Left ventricle myocardium superior (tissue), 1 donor: ENCODE results near the gene HERC3. TPM values are rescaled to one million over a fixed set of nuclear protein-coding genes. Genes with fewer than 3 reads are reported as not detected.

Source experiments
- ATAC-seq: fragments of 200-7000 bp; cut with Tn5 transposase; one replicate; pipeline ENCODE4 v1.9.1; 2020; ENCODE audit warnings: mild to moderate bottlenecking, moderate library complexity
- DNase-seq: peaks from one replicate; pipeline ENCODE4 v3.0.0-alpha.2; 2020
- intact Hi-C: fragments of 100-400 bp; cut with micrococcal nuclease; formaldehyde crosslinking; loops from one replicate; pipeline ENCODE4 v1.11.0; 2022
- long read RNA-seq: library from polyadenylated mRNA; unstranded; transcript quantifications from one replicate; pipeline ENCODE4 v2.0.0, GENCODE V29; 2021
- total RNA-seq: library from RNA; stranded (reverse); fragmentation: NEBNext Ultra II Directional; extraction: Animal tissue kit (Norgen Biotek cat#: 25700); gene quantifications from one replicate; pipeline ENCODE4 v1.2.1, GENCODE V29; 2021
- donor health status: DM: no; HTN: yes; CAD: no; lungs with severe emphysema.

HERC3 gene
- total RNA-seq = 61.9 TPM
- long read RNA-seq, full-length matches to known transcripts = 2 of 19 reads
- long read RNA-seq, partial matches to known transcripts = 9 of 19 reads
- long read RNA-seq, other reads (novel, unspliced or antisense) = 8 of 19 reads

DNA sequence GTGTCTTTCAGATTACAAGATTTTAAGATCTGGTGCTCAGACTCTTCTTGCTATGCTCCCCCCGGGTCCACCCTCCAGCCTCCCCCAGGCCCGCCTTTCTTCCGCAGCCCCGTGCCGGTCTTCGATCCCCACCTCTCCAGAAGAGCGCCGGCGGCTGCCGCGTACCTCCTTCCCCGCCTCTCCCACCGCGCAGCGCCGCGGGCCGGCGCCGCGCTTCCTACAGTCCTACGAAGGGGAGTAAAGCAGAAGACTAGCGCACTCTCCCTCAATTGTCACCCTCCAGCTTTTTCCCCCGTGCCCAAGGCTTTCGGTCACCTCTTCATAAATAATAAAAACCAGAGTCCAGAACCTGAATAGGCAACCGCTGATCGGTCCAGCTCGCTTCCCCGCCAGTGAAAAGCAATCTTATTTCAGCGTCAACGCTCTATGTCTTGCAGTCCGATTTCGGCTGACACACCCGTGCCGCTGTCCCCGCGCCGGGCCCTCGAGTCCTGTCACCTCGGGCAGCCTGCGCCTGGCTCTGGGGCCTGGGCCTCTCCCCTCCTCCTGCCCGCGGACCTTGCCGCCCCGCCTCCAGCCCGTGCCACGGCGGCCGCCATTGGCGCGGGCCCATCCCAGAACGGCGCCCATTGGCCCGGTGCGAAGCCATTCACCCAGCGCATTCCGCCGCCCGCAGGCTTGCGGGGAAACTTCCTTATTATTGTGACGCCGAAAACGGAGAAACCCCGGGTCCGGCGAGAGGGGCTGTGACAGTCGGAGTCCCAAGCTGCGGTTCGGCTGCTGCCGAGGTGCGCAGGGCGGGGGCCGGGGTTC lies at the start of gene HERC3:
TSS of gene HERC3 (plus strand) at position 694 of the 813 bp plus-strand sequence. CDS start 13,344 bp downstream, outside the sequence.
- DNase-seq (peak; percentile 96), ATAC-seq (peak; percentile 98)
- intact Hi-C loops = loop anchor here (10.0 kb wide), 1 partner anchor 63 kb away; no protein-coding TSS in a partner anchor

DNA sequence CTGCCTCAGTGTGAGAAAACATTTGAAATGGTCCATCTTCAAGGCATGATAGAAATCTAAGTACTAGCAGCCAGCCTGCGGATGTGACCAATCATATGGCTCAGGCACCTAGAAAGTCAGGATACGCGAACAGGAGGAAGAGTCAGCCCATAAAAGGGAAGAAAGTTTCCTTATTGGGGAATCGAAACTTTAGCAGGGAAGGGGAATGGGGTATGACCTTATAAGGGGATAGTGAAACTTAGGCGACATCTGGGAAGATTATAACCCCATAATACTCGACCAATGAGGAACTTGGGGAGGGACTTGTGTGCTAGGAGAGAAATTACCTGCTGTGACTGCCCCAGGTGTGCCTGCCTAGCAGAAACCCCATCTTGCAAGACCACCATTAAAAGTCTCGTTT lies 42.5 kb upstream of the HERC3 start:
- ATAC-seq = no peak
- intact Hi-C loops = no loop called here
- DNase-seq = no peak

DNA sequence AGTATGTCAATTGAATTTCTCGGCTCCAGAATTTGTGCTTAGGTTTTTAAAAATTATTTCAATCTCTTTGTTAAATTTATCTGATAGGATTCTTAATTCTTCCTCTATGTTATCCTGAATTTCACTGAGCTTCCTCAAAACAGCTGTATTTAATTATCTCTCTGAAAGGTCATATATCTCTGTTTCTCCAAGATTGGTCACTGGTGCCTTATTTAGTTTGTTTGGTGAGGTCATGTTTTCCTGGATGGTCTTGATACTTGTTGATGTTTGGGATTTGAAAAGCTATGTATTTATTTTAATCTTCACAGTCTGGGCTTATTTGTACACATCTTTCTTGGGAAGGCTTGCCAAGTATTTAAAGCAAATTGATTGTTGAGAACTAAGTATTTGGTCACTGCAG lies 24.7 kb upstream of the HERC3 start:
- DNase-seq (no peak), ATAC-seq (no peak)
- intact Hi-C loops = no loop called here

DNA sequence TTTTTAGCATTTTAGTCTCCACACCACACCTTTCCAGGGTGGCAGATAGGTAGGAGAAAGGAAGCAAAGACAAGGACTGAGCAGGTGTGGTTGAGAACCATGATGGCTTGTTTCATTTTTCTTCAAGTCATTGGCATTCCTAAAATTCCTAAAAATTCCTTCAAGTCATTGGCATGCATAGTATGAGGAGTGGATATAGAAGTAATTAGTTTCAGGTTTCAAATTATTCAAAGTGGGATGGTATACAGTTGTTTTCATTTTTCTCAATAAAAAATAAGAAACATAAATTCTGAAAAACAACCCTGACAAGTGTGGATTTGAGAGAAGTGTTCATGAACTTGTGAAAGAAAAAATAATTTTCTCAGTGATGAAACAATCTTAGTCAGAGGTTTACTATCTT lies 22.3 kb upstream of the HERC3 start:
- ATAC-seq (no peak), DNase-seq (no peak)
- intact Hi-C loops = no loop called here

DNA sequence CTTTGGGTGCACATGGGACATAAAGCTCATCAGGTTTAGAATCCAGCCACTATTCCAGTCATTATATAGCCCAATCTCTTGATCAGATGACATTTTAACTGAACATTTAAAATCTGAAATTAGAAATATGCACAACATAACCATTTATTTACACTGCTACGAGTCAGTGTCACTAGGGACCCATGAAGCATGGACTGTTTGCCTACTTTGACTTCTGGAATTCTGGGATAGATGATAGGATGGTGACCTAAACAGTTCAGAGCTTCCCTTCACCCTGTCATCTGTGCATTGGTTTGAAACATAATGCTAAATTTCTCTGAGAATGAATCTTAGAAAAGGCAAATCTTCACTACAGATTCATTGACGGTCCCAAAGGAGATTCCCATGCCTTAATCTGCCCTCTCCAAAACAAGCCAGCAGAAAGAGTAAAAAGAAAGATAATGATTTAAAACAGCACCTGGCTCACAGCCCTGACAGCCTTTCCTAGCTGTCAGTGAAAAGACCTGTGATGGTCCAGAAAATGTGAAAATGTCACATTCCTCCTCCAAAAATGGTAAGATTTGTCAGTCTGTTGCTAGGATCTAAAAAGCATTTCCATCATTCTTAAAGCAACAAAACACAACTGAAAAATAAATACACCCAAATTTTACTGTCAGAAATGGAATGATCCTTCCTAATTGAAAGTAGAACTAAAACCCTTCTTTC lies 18.9 kb upstream of the HERC3 start:
- intact Hi-C loops = no loop called here
- ATAC-seq (no peak), DNase-seq (no peak)

DNA sequence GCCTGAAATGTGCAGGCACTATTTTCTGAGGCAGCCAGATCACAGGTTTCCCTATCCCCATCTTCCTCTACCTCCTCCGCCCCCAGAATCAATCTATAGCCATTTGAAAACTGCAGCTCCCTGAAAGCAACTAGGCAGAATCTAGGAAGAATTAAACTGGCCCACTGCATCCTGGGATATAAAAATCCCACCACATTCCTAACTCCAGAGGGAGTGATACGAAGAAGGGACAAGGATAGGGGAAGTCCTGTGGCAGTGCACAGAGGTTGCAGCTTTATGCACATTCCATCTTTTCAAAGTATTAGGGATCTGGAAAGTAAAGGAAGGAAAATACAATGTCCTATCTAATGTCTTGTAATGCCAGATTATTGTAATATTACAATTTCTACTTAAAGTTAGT lies 18.3 kb upstream of the HERC3 start:
- intact Hi-C loops = no loop called here
- ATAC-seq (peak; percentile 64), DNase-seq (no peak)

DNA sequence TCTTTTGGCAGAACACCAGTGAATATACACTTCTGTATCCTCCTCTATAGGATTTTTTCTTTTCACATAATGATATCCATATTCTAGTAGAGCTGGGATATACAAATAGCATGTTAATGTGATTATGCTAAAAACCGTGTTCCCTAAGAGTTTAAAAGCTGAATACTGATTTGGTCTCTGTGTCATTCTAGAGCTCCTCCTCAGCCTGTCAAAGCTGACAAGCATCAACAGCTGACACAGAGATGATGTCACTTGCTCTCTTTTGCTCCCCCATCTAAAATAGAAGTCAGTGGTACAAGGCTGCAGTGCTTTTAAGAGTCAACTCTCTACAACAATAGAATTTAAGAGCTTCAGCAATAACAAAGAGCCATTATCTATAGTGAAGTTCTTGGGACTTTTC lies 17.1 kb upstream of the HERC3 start:
- DNase-seq (no peak), ATAC-seq (peak; percentile 83)
- intact Hi-C loops = no loop called here

DNA sequence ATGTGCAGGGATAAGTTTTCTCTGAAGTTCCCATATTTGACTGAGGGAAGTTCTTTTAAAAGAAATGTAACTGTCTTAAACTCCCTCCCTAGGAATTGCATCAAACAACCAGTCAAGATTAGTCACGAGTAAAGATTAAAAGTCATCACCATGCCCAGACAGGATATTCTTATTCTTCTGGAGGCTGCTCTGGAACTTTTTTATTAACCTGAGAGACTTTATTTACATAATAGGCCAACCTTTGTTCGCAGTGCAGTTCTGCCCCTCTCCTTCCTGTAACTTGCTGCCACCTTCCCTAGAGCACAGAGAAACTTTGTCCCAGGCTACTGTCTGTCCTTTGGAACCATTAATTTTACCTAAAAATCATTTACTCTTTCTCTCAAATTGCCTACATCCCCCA lies 9.8 kb upstream of the HERC3 start:
- DNase-seq = no peak
- intact Hi-C loops = no loop called here

DNA sequence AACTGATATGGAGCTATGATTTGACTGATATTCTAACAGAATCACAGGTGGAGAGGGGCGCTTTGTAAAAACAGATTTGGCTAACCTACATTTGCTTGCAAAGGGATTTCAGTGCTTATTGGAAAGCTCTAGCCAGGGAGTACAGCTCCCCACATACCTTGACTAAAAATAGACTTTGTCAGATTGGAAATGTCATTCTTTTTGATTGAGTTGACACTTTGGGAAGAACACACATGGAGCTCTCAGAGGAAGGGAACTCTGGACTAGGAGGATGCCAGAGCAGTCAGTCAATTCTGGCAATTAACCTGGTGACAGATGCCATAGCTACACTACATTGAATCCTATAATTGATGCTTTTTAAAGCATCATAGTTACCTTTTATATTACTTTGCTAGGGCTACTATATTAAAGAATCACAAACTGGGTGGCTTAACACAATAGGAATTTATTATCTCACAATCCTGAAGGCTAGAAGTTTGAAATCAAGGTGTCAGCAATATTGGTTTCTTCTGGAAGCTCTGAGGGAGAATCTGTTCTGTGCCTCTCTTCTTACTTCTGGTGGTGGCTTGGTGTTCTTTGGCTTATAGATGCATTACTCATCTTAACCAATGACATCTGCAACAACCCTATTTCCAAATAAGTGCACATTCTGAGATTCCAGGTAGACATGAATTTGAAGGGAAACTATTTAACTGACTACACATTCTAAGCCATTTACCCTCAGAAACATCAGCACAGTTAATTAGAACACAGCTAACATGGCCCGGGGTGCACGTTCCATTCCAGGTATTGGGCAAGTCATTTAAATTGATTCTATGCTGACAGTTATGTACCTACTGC lies 8.4 kb upstream of the HERC3 start:
- ATAC-seq (peak; percentile 95), DNase-seq (no peak)
- intact Hi-C loops = no loop called here

More for the DNA sequence above, 9.8 kb upstream of the HERC3 start:
- no peak for ATAC-seq

DNA sequence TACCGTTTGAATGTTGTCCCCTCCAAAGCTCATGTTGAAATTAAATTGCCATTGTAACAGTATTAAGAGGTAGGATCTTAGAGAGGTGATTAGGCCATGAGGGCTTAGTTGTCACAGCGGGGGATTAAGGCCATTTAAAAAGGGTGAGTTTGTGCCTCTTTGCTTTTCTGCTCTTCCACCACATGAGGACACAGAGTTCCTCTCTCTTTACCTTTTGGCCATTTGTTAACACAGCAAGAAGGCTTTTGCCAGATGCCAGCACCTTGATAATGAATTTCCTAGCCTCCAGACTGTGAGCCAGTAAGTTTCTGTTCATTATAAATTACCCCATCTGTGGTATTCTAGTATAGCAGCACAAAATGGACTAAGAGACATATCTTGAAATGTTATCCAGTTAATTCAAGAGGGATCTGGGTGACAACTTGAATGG lies 7.8 kb upstream of the HERC3 start:
- intact Hi-C loops = no loop called here
- ATAC-seq (no peak), DNase-seq (no peak)

DNA sequence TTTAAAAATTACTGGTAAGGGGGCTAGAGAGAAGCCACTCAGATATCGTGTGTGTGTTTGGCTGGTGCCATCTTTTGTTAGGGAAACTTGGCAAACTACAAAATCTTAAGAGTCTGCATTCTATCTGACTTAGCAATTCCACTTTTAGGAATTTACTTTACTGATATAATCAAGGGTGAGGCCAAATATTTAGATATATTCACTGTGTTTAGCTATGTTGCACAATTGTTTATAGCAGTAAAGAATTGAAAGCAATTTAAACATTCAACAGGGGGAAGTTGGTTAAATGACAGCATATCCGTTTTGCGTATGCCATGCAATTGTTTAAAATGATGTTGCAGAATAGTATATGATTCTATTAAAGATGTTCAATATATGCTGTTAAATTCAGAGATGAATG lies 6.4 kb upstream of the HERC3 start:
- intact Hi-C loops = no loop called here
- ATAC-seq (no peak), DNase-seq (no peak)

DNA sequence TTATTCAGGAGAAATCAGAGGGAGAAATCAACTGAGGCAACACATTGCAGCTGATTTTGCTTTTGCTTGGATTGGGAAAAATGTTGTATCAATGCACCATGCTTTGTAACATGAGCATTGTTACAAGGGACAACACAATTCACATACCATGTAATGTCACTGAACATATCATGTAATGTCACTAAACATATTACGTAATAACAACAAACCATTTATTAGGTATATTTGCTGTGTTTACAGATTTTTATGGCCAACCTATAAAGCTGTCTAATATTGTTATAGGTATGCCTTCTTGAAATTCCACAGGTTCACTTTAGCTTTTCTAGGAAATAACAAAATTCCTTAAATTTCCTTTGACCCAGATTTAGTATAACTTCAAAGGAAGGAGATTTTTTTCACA lies 5.0 kb upstream of the HERC3 start:
- ATAC-seq = no peak
- intact Hi-C loops = no loop called here
- no peak for DNase-seq

DNA sequence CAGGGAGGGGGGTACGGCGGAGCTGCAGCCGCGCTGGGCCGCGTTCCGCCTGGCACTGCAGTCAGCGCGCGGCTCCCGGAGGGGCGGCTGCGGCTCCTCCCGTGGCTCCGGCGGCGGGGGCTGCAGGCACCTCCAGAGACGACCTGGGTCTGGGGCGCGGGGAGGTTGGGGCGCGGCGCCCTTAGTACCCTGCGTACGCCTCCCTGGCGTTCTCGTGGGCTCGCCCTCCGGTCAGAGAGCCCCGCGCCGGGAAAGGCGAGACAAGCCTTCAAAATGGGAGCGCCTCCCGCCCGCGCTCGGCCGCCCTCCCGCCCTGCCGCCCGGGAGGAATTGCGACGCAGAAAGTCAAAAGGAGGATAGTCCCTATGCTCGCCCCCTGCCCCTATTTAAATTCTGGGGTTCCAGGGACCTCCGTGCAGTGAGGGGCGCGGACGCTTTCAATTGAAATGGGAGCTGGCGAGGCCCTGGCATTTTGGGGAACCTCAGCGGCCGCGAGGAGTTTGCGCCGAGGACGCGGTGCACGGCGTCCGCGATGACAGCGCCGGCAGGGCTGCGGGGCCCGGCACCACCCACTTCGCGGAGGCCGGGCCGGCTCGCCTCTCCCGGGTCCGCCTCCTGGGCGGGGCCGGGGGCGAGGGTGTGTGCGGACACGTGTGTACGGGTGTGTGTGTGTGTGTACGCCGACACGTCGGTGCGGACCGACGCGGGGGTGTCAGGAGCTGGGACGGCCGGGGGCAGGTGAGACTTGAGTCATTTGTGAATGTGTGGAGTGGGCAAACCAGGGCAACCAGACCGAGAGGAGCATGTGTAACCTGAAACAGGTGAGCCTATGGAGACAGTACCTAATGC lies 544 bp downstream of the HERC3 start:
- intact Hi-C loops = loop anchor here (10.0 kb wide), 1 partner anchor 62 kb away; no protein-coding TSS in a partner anchor
- peak; percentile 92 for DNase-seq
- ATAC-seq = peak; percentile 92

DNA sequence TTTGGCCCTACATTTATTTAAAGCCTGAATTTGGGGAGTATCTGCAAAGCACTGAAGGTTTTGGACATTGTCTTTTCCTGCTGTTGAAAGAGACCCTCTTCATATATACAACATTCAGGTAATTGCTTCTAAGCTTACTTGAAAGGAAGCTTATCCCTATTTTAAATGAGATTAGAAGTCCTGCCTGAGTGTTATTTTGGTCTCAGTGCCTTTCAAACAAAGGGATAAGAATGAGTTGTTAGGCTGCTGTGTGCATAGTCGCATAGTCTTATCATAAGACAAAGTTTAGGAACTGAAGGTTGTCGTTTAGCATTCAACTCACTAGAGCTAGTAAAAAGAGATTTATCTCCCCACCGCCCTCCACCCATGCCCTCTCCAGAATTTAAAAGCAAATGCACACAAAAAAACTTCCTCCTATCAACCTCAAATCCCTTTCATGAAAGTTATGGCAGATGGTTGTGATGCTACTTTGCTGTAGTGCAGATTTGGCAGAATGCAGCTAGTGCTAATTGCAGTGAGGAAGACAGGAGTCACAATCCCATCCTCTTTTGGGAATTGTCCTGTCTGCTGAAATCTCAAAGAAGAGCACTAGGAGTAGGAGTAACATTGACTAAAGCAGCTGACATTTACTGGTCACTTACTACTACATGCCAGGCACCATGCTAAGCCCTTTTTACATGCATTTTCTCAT lies 5.8 kb downstream of the HERC3 start:
- ATAC-seq (peak; percentile 34), DNase-seq (no peak)
- intact Hi-C loops = loop anchor here (10.0 kb wide), 1 partner anchor 57 kb away; no protein-coding TSS in a partner anchor

DNA sequence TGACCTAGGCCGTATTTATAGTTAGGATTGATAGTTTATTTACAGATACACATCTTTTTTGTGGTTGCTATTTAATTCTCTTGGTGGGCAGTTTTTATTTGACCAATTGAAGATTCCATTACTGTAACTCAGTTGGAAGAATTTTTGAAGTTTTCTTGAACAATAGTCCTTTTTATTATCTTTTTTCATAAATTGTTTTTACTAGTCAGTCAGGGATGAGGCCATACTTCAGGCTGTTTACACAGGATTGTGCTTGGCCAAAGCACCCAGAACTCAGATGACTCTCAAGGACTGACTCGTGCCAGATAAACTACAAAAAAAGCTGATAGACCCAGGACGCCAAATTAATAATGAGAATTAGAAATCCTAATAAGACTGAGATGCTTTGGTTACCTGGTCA lies 7.0 kb downstream of the HERC3 start:
- ATAC-seq = peak; percentile 66
- no peak for DNase-seq
- intact Hi-C loops = loop anchor here (10.0 kb wide), 1 partner anchor 56 kb away; no protein-coding TSS in a partner anchor

DNA sequence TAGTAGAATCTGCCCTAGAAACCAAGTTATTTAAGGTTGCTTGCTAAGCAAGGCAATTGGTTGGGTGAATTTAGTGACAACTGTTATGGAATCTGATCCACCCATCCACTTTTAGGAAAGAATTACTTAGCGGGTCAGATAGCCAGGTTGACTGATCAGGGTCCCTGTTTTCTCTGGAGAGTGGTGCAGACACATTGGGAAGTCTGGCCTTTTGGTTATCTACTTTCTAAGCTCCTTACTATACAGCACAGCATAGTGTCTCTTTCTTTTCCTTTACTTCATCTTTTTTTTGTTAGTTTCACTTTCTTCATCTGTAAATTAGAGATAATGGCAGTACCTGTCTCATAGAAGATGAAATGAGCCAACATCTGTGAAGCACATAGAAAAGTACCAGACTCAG lies 7.4 kb downstream of the HERC3 start:
- intact Hi-C loops = loop anchor here (10.0 kb wide), 1 partner anchor 55 kb away; no protein-coding TSS in a partner anchor
- DNase-seq = no peak
- ATAC-seq = peak; percentile 23

DNA sequence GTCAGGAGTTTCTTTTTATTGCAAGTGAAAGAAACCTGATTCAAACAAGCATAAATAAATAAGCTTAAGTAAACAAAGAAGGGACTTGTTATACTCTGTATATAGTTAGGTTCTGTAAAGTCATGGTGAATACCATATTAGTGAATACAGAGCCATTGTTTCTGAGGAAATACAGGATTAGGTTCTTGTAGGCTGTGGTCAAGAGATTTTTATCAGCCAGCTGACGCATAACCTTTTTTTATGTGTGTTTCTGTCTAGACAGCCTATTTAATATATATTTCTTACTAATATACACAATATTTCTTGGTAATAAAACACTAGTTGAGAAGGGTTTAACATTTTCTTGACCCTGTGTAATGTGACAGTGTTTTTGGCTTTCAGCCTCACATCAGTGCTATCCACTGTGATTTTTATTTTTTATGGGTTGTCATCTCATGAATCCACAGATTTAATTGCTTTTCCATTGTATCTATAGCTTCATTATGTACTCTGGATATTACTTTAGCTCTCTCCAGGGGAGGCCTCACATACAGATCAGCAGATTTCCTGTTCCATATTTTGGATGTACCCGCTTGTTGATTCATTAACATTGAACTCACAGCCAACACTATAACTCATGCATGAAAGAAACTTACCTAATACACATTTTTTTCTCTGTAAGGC lies 8.0 kb downstream of the HERC3 start:
- ATAC-seq = no peak

More for the DNA sequence above, 8.0 kb downstream of the HERC3 start:
- intact Hi-C loops = no loop called here
- no peak for DNase-seq
